Measurements from ENCODE around the gene SEPSECS. TPM values are rescaled to one million over a fixed set of nuclear protein-coding genes. Genes with fewer than 3 reads are reported as not detected.

The SEPSECS gene
- total and polyA plus RNA-seq, 2 donors from 2014 or later: 7.3 to 13.8 TPM

GRCh38 chr4:25081866-25082471 lies 78.3 kb downstream of the SEPSECS start:
- no peak overlapping the region for H3K9ac ChIP-seq (ENCODE audit: low read length in 3 of 3)
- no peaks in the 10 kb centered on the region for H3K4me1 ChIP-seq (ENCODE audit: control insufficient read depth in 2 of 3, insufficient read depth in 2 of 3, low read depth in 1 of 3, low read length in 3 of 3)
- intact Hi-C loops (cut with DNase I): no loop called here
- no peak overlapping the region for H3K4me3 ChIP-seq (ENCODE audit: low read length in 3 of 3)
- H3K36me3 ChIP-seq (ENCODE audit: control insufficient read depth in 2 of 3, insufficient read depth in 3 of 3, low read length in 3 of 3): no peaks in the 10 kb centered on the region
- TF ChIP-seq, protein P1, sequence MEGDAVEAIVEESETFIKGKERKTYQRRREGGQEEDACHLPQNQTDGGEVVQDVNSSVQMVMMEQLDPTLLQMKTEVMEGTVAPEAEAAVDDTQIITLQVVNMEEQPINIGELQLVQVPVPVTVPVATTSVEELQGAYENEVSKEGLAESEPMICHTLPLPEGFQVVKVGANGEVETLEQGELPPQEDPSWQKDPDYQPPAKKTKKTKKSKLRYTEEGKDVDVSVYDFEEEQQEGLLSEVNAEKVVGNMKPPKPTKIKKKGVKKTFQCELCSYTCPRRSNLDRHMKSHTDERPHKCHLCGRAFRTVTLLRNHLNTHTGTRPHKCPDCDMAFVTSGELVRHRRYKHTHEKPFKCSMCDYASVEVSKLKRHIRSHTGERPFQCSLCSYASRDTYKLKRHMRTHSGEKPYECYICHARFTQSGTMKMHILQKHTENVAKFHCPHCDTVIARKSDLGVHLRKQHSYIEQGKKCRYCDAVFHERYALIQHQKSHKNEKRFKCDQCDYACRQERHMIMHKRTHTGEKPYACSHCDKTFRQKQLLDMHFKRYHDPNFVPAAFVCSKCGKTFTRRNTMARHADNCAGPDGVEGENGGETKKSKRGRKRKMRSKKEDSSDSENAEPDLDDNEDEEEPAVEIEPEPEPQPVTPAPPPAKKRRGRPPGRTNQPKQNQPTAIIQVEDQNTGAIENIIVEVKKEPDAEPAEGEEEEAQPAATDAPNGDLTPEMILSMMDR (IDR thresholded peaks at IDR 0.05; ENCODE audit: borderline replicate concordance, extremely low read depth, insufficient read depth): no peak
- no peaks in the 10 kb centered on the region for H3K9me3 ChIP-seq (ENCODE audit: control insufficient read depth in 2 of 3, insufficient read depth in 1 of 3, low read length in 3 of 3)
- H3K27ac ChIP-seq (ENCODE audit: low read depth in 2 of 2, low read length in 2 of 2): no peak overlapping the region
- FAIRE-seq (no peak), DNase-seq (no peak)
- no peaks in the 10 kb centered on the region for H3K27me3 ChIP-seq (ENCODE audit: control insufficient read depth, insufficient read depth, low read length)

- TF ChIP-seq, protein P1 (IDR thresholded peaks at IDR 0.05; ENCODE audit: borderline replicate concordance, extremely low read depth, insufficient read depth): no peak
- Histone ChIP-seq H3K27me3 (ENCODE audit: control insufficient read depth, insufficient read depth, low read length) (no peaks in the 10 kb centered on the region), H3K9ac (ENCODE audit: low read length in 3 of 3) (no peak overlapping the region), H3K4me1 (ENCODE audit: control insufficient read depth in 2 of 3, insufficient read depth in 2 of 3, low read depth in 1 of 3, low read length in 3 of 3) (no peaks in the 10 kb centered on the region), H3K4me3 (ENCODE audit: low read length in 3 of 3) (no peak overlapping the region), H3K36me3 (ENCODE audit: control insufficient read depth in 2 of 3, insufficient read depth in 3 of 3, low read length in 3 of 3) (no peaks in the 10 kb centered on the region), H3K27ac (ENCODE audit: low read depth in 2 of 2, low read length in 2 of 2) (no peak overlapping the region), H3K9me3 (ENCODE audit: control insufficient read depth in 2 of 3, insufficient read depth in 1 of 3, low read length in 3 of 3) (no peaks in the 10 kb centered on the region)
- no peak for DNase-seq
- no peak for FAIRE-seq
- intact Hi-C loops (cut with DNase I): no loop called here
These were observed 79.7 kb downstream of the SEPSECS start for GRCh38 chr4:25080571-25080970.

DNA sequence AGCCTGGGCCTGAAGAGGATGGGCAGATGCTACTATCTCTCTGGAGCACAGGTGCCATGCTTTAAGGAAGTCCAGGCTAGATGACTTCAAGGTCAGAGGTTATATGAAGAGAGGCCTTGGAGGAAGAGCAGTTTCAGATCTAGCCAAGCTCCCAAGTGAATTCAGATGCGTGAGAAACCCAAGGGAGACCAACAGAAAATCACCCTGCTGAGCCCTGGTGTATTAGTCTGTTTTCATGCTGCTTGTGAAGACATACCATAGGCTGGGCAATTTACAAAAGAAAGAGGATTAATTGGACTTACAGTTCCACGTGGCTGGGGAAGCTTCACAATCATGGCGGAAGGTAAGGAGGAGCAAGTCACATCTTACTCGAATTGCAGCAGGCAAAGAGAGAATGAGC lies 81.7 kb downstream of the SEPSECS start:
- intact Hi-C loops (cut with DNase I): no loop called here
- Histone ChIP-seq H3K27ac (ENCODE audit: low read depth in 2 of 2, low read length in 2 of 2) (no peak overlapping the region), H3K4me1 (ENCODE audit: control insufficient read depth in 2 of 3, insufficient read depth in 2 of 3, low read depth in 1 of 3, low read length in 3 of 3) (no peaks in the 10 kb centered on the region), H3K9me3 (ENCODE audit: control insufficient read depth in 2 of 3, insufficient read depth in 1 of 3, low read length in 3 of 3) (no peaks in the 10 kb centered on the region), H3K9ac (ENCODE audit: low read length in 3 of 3) (no peak overlapping the region), H3K27me3 (ENCODE audit: control insufficient read depth, insufficient read depth, low read length) (no peaks in the 10 kb centered on the region), H3K36me3 (ENCODE audit: control insufficient read depth in 2 of 3, insufficient read depth in 3 of 3, low read length in 3 of 3) (no peaks in the 10 kb centered on the region), H3K4me3 (ENCODE audit: low read length in 3 of 3) (no peak overlapping the region)
- TF ChIP-seq, protein P1 (IDR thresholded peaks at IDR 0.05; ENCODE audit: borderline replicate concordance, extremely low read depth, insufficient read depth): no peak
- DNase-seq: no peak
- no peak for FAIRE-seq

All from kidney (tissue), 14 donors.